Activated B cell treated with CpG ODN at 0.5 μM for 24 hours (primary cell): ENCODE results near the gene RBM39. TPM values are rescaled to one million over a fixed set of nuclear protein-coding genes. Genes with fewer than 3 reads are reported as not detected.
"Not testable (repeated sequence)": the region's sequence is repeated elsewhere in the genome, so short reads cannot be mapped to it uniquely, and the experiment has no call there.

Experiments
- ATAC-seq: fragments of 200-7000 bp; cut with Tn5 transposase; one replicate; pipeline ENCODE4 v1.10.0; 2021; ENCODE audit warnings: low read depth, mild to moderate bottlenecking, moderate library complexity
- CTCF ChIA-PET: fragments of 350-600 bp; sonication (Branson Sonifier 250); formaldehyde crosslinking; loops from one replicate; lab custom pipeline; 2021; ENCODE audit warnings: antibody characterized with exemption; lab: Charles Lee
- POLR2A ChIA-PET: fragments of 350-600 bp; sonication (Branson Sonifier 250); formaldehyde crosslinking; loops from one replicate; lab custom pipeline; 2021; ENCODE audit warnings: antibody characterized with exemption; lab: Charles Lee
- DNase-seq: peaks from one replicate; pipeline ENCODE4 v3.0.0; 2022
- H3K27ac Mint-ChIP-seq: one replicate; pipeline ENCODE4 v1.8.0; 2020; ENCODE audit warnings: mixed read lengths
- H3K27me3 Mint-ChIP-seq: one replicate; pipeline ENCODE4 v1.8.0; 2021; ENCODE audit warnings: mixed read lengths
- H3K36me3 Mint-ChIP-seq: one replicate; pipeline ENCODE4 v1.8.0; 2021; ENCODE audit warnings: low read depth, mixed read lengths
- H3K4me1 Mint-ChIP-seq: one replicate; pipeline ENCODE4 v1.8.0; 2021; ENCODE audit warnings: mixed read lengths
- H3K4me3 Mint-ChIP-seq: one replicate; pipeline ENCODE4 v1.8.0; 2020; ENCODE audit warnings: mild to moderate bottlenecking, mixed read lengths
- H3K9me3 Mint-ChIP-seq: one replicate; pipeline ENCODE4 v1.8.0; 2020; ENCODE audit warnings: mixed read lengths
- intact Hi-C: fragments of 100-400 bp; cut with micrococcal nuclease; formaldehyde crosslinking; loops from one replicate; pipeline ENCODE4 v1.15.1; 2024
- total RNA-seq: library from RNA; stranded (reverse); gene quantifications from 2 replicates; pipeline ENCODE4 v1.2.3, GENCODE V29; 2022
- TF ChIP-seq, protein P1 (sequence below): fragments of 200-600 bp; IDR thresholded peaks from one replicate; pipeline ENCODE4 v1.8.0; 2022; ENCODE audit warnings: antibody characterized with exemption, mild to moderate bottlenecking

The RBM39 gene
- 432 and 483 TPM in 2 replicates for total RNA-seq

DNA sequence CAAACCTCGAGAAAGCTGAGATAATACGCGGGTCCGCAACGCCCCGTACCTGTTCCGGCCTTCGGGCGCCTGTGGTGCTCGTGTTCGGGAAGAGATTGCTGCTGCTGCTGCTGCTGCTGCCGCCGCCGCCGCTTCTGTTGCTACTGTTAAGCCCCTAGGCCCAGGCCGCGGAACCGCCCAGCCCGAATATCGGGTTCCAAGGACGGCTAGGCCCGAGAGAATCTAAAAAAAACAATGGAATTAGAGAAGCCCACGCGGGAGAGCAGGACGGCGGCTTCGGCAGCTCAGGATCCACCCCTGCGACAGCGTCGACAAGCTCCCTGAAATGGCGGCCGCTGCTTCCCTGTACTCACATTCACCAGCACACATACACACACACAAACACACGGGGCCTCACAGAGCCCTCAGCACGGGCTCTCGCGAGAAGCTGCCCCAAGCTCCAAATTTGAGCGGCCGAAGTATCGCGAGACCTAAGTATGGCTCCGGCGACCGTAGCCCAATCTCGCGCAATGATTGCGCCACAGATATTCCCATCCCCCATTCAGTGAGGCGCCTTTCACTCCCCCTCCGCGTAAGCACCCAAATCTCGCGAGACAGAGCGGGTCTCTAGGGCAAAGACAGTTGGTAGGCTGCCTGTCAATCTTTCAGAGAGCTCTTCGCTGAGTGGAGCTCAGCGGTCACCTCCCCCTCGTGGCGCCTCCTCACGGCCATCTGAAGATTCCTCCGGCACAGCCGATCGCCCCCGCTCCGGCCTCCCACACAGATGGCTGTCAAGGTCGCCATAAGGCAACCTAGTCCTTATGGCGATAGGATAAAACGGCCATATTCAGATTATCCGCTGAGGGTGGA is at the start of gene RBM39:
RBM39 (minus strand) TSS at position 369 of the 849 bp plus-strand sequence. CDS start 1,386 bp downstream, outside the sequence.
- TF ChIP-seq, protein P1, sequence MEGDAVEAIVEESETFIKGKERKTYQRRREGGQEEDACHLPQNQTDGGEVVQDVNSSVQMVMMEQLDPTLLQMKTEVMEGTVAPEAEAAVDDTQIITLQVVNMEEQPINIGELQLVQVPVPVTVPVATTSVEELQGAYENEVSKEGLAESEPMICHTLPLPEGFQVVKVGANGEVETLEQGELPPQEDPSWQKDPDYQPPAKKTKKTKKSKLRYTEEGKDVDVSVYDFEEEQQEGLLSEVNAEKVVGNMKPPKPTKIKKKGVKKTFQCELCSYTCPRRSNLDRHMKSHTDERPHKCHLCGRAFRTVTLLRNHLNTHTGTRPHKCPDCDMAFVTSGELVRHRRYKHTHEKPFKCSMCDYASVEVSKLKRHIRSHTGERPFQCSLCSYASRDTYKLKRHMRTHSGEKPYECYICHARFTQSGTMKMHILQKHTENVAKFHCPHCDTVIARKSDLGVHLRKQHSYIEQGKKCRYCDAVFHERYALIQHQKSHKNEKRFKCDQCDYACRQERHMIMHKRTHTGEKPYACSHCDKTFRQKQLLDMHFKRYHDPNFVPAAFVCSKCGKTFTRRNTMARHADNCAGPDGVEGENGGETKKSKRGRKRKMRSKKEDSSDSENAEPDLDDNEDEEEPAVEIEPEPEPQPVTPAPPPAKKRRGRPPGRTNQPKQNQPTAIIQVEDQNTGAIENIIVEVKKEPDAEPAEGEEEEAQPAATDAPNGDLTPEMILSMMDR, result no peak
- CTCF ChIA-PET, result interaction anchor here (0.8 to 2.4 kb wide), 8 partner anchors 11 to 278 kb away, joined by 3 to 21 read pairs (median 6); partner anchors contain the start of genes PHF20 and SCAND1
- intact Hi-C loops, result loop anchor here (1.0 to 5.0 kb wide), 9 partner anchors 29 to 785 kb away; partner anchors contain the start of genes CPNE1, ERGIC3, GSS and MYH7B
- ATAC-seq, result peak; percentile 81
- H3K36me3 Mint-ChIP-seq, result peaks cover 48% of the 10 kb centered on the region
- H3K27ac Mint-ChIP-seq, result peak within 1 kb of the TSS; percentile 99
- no peaks in the 10 kb centered on the region for H3K9me3 Mint-ChIP-seq
- H3K4me1 Mint-ChIP-seq, result peaks cover 46% of the 10 kb centered on the region
- POLR2A ChIA-PET, result interaction anchor here (0.5 to 12.0 kb wide), 65 partner anchors 9 to 1929 kb away, joined by 3 to 764 read pairs (median 4); partner anchors contain the start of genes CEP250, CPNE1, EIF2S2 and EIF6
- H3K27me3 Mint-ChIP-seq, result no peaks in the 10 kb centered on the region
- peak within 1 kb of the TSS; percentile 99 for H3K4me3 Mint-ChIP-seq
- DNase-seq, result peak; percentile 94

DNA sequence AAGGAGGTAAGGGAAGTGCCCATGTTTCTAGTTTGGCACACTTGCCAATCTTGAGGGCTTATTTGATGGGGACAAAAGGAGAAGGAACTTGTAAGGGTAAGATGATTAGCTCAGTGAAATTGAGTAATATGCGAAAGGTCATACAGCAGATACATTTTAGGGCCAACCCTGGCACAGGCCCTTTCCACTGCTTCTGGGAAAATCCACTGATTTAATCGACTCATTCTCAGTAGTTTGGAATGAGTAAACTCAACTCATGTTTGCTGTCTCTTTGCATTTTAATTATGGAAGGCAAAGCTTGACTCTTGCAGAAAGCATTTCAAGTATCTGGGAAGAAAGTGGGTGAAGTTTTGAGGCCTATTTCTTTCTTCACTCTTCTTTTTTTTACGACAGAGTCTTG is 49.8 kb upstream of the RBM39 start:
- no peaks in the 10 kb centered on the region for H3K9me3 Mint-ChIP-seq
- H3K27me3 Mint-ChIP-seq, result no peaks in the 10 kb centered on the region
- DNase-seq, result no peak
- H3K4me3 Mint-ChIP-seq, result no peak overlapping the region
- H3K27ac Mint-ChIP-seq, result peak overlapping the region; percentile 5
- ATAC-seq, result no peak
- H3K36me3 Mint-ChIP-seq, result peaks cover 17% of the 10 kb centered on the region
- ChIA-PET POLR2A (interaction anchor here (0.5 kb wide), 1 partner anchor 32 kb away, joined by 3 read pairs; no protein-coding TSS in a partner anchor), CTCF (no interaction called here)
- TF ChIP-seq, protein P1, result no peak
- H3K4me1 Mint-ChIP-seq, result peaks cover 22% of the 10 kb centered on the region
- intact Hi-C loops, result no loop called here

DNA sequence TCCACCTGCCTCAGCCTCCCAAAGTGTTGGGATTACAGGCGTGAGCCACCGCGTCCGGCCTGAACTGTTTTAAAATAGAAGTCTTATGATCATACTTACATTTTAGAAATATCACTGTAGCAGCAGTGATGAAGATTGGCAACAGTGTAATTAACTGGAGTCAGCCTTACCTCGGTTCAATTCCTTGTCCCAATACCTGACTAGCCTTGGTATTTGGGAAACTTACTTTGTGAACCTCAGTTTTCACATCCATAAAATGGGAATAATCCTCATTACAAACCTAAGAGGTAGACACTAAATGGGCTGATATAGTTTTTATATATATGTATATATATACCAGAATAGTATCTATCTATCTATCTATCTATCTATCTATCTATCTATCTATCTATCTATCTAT is 49.0 kb upstream of the RBM39 start:
- ChIA-PET POLR2A (no interaction called here), CTCF (no interaction called here)
- Mint-ChIP-seq H3K4me3 (no peak overlapping the region), H3K9me3 (no peaks in the 10 kb centered on the region), H3K4me1 (peaks cover 15% of the 10 kb centered on the region), H3K36me3 (peaks cover 17% of the 10 kb centered on the region), H3K27me3 (no peaks in the 10 kb centered on the region), H3K27ac (no peak overlapping the region)
- no peak for DNase-seq
- no peak for ATAC-seq
- intact Hi-C loops, result no loop called here
- TF ChIP-seq, protein P1, result no peak

DNA sequence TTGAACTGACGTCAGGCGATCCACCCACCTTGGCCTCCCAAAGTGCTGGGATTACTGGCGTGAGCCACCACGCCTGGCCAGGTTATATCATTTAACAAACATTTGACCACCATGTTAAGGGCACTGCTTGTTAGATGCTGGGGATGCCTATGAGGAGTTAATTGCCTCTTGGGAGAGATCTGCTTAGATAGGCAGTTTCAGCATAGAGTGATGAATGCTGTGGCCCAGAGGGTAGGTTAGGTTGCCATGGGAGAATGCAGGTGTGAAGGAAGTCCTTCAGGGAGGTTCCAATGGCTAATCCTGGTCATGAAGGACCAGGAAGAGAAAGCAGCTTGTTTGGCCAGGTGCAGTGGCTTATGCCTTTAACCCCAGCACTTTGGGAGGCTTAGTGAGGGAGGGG is 46.7 kb upstream of the RBM39 start:
- TF ChIP-seq, protein P1, result no peak
- intact Hi-C loops, result no loop called here
- CTCF ChIA-PET, result no interaction called here
- Mint-ChIP-seq H3K27me3 (no peaks in the 10 kb centered on the region), H3K4me3 (no peak overlapping the region), H3K27ac (no peak overlapping the region), H3K9me3 (no peaks in the 10 kb centered on the region), H3K4me1 (peaks cover 8% of the 10 kb centered on the region), H3K36me3 (peaks cover 22% of the 10 kb centered on the region)
- no peak for ATAC-seq
- DNase-seq, result no peak
- POLR2A ChIA-PET, result interaction anchor here (0.8 kb wide), 1 partner anchor 62 kb away, joined by 5 read pairs; no protein-coding TSS in a partner anchor

DNA sequence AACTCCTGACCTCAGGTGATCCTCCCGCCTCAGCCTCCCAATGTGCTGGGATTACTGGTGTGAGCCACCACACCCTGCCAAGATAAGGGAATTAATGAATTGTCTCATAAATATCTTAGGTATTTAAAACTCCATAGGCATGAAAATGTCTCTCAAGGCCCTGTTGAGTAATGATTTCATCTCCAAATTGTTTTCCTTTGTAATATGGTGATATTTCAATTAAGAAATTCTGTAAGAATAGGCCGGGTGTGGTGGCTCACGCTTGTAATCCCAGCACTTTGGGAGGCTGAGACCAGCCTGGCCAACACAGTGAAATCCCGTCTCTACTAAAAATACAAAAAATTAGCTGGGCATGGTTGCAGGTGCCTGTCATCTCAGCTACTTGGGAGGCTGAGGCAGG is 43.5 kb upstream of the RBM39 start:
- intact Hi-C loops, CTCF ChIA-PET, H3K27me3 Mint-ChIP-seq, H3K27ac Mint-ChIP-seq, H3K9me3 Mint-ChIP-seq, ATAC-seq, H3K4me1 Mint-ChIP-seq, H3K4me3 Mint-ChIP-seq, DNase-seq: not testable (repeated sequence)
- H3K36me3 Mint-ChIP-seq, result peaks cover 39% of the 10 kb centered on the region
- POLR2A ChIA-PET, result interaction anchor here (0.7 kb wide), 1 partner anchor 21 kb away, joined by 11 read pairs; no protein-coding TSS in a partner anchor

DNA sequence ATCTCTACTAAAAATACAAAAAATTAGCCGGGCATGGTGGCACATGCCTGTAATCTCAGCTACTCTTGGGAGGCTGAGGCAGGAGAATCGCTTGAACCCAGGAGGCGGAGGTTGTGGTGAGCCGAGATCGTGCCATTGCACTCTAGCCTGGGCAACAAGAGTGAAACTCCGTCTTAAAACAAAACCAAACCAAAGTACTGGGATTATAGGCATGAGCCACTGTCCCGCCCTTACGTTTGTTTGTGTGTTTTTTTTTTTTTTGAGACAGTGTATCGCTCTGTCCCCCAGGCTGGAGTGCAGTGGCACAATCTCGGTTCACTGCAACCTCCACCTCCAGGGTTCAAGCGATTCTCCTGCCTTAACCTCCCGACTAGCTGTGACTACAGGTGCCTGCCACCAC is 41.8 kb upstream of the RBM39 start:
- H3K27ac Mint-ChIP-seq, CTCF ChIA-PET, H3K27me3 Mint-ChIP-seq, ATAC-seq, DNase-seq, H3K4me3 Mint-ChIP-seq, H3K9me3 Mint-ChIP-seq, H3K4me1 Mint-ChIP-seq, intact Hi-C loops: not testable (repeated sequence)
- POLR2A ChIA-PET, result interaction anchor here (0.8 kb wide), 1 partner anchor 183 kb away, joined by 5 read pairs; no protein-coding TSS in a partner anchor
- peaks cover 43% of the 10 kb centered on the region for H3K36me3 Mint-ChIP-seq
